ENCODE results near the gene STK24.

The STK24 gene

GRCh38 chr13:98398581-98398980, 178.3 kb downstream of the STK24 start:
- DNase-seq = peak; percentile 43

- DNase-seq = no peak
Measured at GRCh38 chr13:98397861-98398260, 179.0 kb downstream of the STK24 start.

GRCh38 chr13:98397221-98397620, 179.7 kb downstream of the STK24 start:
- no peak for DNase-seq

- DNase-seq = no peak
Measured at GRCh38 chr13:98396071-98396710, 180.7 kb downstream of the STK24 start.
